K562 (cell line): Measurements from ENCODE around the gene ODC1.

Experiments
- ESRRA ChIP-seq: fragments of 450-650 bp; IDR thresholded peaks from 2 replicates; pipeline ENCODE4 v1.6.1; 2014; ENCODE audit warnings: low read depth, mild to moderate bottlenecking, moderate library complexity, borderline replicate concordance
- FOXK2 ChIP-seq, 2 experiments: fragments of 450-650 bp; IDR thresholded peaks in 1 of 2; conservative IDR thresholded peaks in 1 of 2; 2 replicates each; pipeline ENCODE4 v1.6.1; 2016; ENCODE audit warnings: low read depth in 2 of 2, mild to moderate bottlenecking in 1 of 2
- SOX6 ChIP-seq: fragments of 450-650 bp; IDR thresholded peaks from 2 replicates; pipeline ENCODE4 v1.6.1; 2014; ENCODE audit warnings: mild to moderate bottlenecking
- ZFX ChIP-seq: sonication (generic); formaldehyde crosslinking; IDR thresholded peaks from 2 replicates; pipeline ENCODE4 v1.8.0; 2022; ENCODE audit warnings: mild to moderate bottlenecking, missing genetic modification reagents, moderate library complexity
- ZKSCAN1 ChIP-seq: fragments of 150-350 bp; IDR thresholded peaks from 2 replicates; pipeline ENCODE4 v1.6.1; 2016; ENCODE audit warnings: low read depth, low read length
- TF ChIP-seq, protein P1 (sequence below), 3 experiments: IDR thresholded peaks in 2 of 3; conservative IDR thresholded peaks in 1 of 3; 2 replicates each; pipeline ENCODE4 v1.5.1; 2011 to 2012; ENCODE audit warnings: low read length in 3 of 3, mild to moderate bottlenecking in 3 of 3, control low read depth in 2 of 3, improper control_type of control experiment in 1 of 3, inconsistent platforms in 1 of 3, low read depth in 1 of 3, mixed read lengths in 1 of 3, moderate library complexity in 1 of 3; ENCODE audit not compliant: insufficient read depth in 2 of 3
- TF ChIP-seq, protein P2 (sequence below), 2 experiments: fragments of 450-650 bp; formaldehyde crosslinking in 1 of 2; IDR thresholded peaks; 2 replicates each; pipeline versions ENCODE4 v1.4.0 to v1.6.1; 2014 to 2020; ENCODE audit warnings: mild to moderate bottlenecking in 2 of 2, borderline replicate concordance in 1 of 2, low read depth in 1 of 2
- TF ChIP-seq, protein P3 (sequence below): fragments of 250-450 bp; sonication (Bioruptor Pico); IDR thresholded peaks from 2 replicates; pipeline ENCODE4 v1.8.0; 2021; ENCODE audit warnings: borderline replicate concordance, mild to moderate bottlenecking, moderate library complexity; ENCODE audit not compliant: poor library complexity, severe bottlenecking
- TF ChIP-seq, protein P4 (sequence below): sonication (generic); formaldehyde crosslinking; IDR thresholded peaks from 2 replicates; pipeline ENCODE4 v1.9.0; 2022; ENCODE audit warnings: mild to moderate bottlenecking, missing genetic modification reagents

DNA sequence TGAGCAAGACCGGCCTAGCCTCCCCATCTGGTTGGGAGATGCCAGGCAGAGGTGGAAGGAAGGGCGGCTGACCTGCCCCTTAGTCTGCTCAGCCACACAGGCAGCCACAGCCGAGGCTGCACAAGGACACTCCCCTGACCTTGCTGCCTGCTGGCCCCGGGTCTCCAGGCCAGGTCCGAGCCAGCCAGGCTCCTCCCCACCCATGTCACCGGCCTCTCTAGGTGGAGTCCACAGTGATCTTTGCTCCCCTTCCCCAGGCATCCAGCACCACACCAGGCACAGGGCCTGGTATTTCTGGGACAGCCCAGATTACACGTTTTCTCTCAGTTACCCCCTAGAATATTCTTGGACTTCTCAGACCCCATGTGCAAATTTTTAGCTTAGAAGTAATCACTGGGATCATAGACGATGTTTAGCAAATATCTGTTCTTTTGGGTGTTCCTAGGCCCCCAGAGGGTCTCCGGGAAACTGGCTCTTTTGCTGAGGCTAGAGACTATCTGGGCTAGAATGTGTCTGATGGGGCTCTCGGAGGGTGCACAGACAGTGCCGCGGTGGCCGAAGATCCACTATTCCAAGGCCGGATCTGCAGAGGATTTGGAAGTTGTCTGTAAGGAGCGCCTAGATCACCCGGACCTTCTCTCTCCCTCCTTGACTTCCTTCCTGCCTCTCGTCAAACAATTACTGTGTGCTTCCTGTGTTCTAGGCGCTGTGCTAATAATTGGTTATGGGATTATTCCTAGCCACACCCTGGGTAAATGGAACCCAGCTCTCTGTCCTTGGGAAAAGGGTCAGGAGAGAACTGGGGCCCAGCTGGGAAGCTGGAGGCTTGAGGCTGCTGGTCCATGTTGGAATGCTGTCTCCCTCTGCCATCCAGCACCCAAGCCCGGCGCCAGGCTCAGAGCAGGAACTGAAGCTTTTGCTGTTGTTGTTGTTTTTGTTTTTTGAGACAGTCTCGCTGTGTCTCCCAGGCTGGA, 46.9 kb downstream of the ODC1 start:
- TF ChIP-seq FOXK2 (conservative IDR thresholded peaks at IDR 0.05 in 1 of 2, IDR thresholded peaks at IDR 0.05 in 1 of 2; ENCODE audit: low read depth in 2 of 2) (no peak), ESRRA (no peak), SOX6 (no peak), ZKSCAN1 (no peak), ZFX (CRISPR knock-in tag) (no peak)
- TF ChIP-seq, protein P1, sequence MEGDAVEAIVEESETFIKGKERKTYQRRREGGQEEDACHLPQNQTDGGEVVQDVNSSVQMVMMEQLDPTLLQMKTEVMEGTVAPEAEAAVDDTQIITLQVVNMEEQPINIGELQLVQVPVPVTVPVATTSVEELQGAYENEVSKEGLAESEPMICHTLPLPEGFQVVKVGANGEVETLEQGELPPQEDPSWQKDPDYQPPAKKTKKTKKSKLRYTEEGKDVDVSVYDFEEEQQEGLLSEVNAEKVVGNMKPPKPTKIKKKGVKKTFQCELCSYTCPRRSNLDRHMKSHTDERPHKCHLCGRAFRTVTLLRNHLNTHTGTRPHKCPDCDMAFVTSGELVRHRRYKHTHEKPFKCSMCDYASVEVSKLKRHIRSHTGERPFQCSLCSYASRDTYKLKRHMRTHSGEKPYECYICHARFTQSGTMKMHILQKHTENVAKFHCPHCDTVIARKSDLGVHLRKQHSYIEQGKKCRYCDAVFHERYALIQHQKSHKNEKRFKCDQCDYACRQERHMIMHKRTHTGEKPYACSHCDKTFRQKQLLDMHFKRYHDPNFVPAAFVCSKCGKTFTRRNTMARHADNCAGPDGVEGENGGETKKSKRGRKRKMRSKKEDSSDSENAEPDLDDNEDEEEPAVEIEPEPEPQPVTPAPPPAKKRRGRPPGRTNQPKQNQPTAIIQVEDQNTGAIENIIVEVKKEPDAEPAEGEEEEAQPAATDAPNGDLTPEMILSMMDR (IDR thresholded peaks at IDR 0.05 in 2 of 3, conservative IDR thresholded peaks at IDR 0.05 in 1 of 3; ENCODE audit: insufficient read depth in 2 of 3, low read depth in 1 of 3, low read length in 3 of 3), result no peak
- TF ChIP-seq, protein P2, sequence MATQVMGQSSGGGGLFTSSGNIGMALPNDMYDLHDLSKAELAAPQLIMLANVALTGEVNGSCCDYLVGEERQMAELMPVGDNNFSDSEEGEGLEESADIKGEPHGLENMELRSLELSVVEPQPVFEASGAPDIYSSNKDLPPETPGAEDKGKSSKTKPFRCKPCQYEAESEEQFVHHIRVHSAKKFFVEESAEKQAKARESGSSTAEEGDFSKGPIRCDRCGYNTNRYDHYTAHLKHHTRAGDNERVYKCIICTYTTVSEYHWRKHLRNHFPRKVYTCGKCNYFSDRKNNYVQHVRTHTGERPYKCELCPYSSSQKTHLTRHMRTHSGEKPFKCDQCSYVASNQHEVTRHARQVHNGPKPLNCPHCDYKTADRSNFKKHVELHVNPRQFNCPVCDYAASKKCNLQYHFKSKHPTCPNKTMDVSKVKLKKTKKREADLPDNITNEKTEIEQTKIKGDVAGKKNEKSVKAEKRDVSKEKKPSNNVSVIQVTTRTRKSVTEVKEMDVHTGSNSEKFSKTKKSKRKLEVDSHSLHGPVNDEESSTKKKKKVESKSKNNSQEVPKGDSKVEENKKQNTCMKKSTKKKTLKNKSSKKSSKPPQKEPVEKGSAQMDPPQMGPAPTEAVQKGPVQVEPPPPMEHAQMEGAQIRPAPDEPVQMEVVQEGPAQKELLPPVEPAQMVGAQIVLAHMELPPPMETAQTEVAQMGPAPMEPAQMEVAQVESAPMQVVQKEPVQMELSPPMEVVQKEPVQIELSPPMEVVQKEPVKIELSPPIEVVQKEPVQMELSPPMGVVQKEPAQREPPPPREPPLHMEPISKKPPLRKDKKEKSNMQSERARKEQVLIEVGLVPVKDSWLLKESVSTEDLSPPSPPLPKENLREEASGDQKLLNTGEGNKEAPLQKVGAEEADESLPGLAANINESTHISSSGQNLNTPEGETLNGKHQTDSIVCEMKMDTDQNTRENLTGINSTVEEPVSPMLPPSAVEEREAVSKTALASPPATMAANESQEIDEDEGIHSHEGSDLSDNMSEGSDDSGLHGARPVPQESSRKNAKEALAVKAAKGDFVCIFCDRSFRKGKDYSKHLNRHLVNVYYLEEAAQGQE (IDR thresholded peaks at IDR 0.05; ENCODE audit: borderline replicate concordance), result no peak
- TF ChIP-seq, protein P2 (CRISPR knock-in tag; IDR thresholded peaks at IDR 0.05; ENCODE audit: low read depth), result no peak
- TF ChIP-seq, protein P3, sequence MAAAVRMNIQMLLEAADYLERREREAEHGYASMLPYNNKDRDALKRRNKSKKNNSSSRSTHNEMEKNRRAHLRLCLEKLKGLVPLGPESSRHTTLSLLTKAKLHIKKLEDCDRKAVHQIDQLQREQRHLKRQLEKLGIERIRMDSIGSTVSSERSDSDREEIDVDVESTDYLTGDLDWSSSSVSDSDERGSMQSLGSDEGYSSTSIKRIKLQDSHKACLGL (CRISPR knock-in tag), result no peak
- TF ChIP-seq, protein P4, sequence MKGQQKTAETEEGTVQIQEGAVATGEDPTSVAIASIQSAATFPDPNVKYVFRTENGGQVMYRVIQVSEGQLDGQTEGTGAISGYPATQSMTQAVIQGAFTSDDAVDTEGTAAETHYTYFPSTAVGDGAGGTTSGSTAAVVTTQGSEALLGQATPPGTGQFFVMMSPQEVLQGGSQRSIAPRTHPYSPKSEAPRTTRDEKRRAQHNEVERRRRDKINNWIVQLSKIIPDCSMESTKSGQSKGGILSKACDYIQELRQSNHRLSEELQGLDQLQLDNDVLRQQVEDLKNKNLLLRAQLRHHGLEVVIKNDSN, result no peak
